Measurements from ENCODE around the gene ANKLE1.
"Not testable (repeated sequence)": the region's sequence is repeated elsewhere in the genome, so short reads cannot be mapped to it uniquely, and the experiment has no call there.

DNA sequence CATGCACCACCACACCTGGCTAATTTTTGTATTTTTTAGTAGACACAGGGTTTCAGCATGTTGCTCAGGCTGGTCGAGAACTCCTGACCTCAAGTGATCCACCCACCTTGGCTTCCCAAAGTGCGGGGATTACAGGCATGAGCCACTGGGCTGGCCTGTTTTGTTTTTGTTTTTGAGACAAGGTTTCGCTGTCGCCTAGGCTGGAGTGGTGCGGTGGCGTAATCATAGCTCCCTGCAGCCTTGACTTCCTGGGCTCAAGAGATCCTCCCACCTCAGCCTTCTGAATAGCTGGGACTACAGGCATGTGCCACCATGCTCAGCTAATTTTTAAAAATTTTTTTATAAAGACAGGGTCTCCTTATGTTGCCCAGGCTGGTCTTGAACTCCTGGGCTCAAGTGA lies 13.8 kb downstream of the ANKLE1 start:
- TF ChIP-seq, protein P1, sequence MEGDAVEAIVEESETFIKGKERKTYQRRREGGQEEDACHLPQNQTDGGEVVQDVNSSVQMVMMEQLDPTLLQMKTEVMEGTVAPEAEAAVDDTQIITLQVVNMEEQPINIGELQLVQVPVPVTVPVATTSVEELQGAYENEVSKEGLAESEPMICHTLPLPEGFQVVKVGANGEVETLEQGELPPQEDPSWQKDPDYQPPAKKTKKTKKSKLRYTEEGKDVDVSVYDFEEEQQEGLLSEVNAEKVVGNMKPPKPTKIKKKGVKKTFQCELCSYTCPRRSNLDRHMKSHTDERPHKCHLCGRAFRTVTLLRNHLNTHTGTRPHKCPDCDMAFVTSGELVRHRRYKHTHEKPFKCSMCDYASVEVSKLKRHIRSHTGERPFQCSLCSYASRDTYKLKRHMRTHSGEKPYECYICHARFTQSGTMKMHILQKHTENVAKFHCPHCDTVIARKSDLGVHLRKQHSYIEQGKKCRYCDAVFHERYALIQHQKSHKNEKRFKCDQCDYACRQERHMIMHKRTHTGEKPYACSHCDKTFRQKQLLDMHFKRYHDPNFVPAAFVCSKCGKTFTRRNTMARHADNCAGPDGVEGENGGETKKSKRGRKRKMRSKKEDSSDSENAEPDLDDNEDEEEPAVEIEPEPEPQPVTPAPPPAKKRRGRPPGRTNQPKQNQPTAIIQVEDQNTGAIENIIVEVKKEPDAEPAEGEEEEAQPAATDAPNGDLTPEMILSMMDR (IDR thresholded peaks at IDR 0.05): not testable (repeated sequence)
- TF ChIP-seq POLR2A, EP300 (IDR thresholded peaks at IDR 0.05): not testable (repeated sequence)
